C1 segment of cervical spinal cord (tissue), 14 donors: ENCODE data around the gene PRR12.
"Not testable (repeated sequence)": the region's sequence is repeated elsewhere in the genome, so short reads cannot be mapped to it uniquely, and the experiment has no call there.

Experiments used
- DNase-seq, 14 donors: peaks; one replicate each; lab custom pipeline; 2025; lab: John Stamatoyannopoulos, UW

The PRR12 gene

DNA sequence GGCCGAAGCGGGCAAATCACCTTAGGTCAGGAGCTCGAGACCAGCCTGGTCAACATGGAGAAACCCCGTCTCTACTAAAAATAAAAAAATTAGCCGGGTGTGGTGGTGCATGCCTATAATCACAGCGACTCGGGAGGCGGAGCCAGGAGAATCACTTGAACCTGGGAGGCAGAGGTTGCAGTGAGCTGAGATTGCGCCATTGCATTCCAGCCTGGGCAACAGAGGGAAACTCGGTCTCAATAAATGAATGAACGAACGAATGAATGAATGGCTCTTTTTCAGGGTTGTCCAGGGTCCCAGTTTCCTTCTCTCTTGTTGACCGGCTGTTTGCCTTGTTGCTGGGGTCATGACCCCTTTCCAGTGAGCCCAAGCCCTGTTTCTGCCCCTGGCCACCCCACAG, 26.9 kb downstream of the PRR12 start:
- not testable (repeated sequence) for DNase-seq

DNA sequence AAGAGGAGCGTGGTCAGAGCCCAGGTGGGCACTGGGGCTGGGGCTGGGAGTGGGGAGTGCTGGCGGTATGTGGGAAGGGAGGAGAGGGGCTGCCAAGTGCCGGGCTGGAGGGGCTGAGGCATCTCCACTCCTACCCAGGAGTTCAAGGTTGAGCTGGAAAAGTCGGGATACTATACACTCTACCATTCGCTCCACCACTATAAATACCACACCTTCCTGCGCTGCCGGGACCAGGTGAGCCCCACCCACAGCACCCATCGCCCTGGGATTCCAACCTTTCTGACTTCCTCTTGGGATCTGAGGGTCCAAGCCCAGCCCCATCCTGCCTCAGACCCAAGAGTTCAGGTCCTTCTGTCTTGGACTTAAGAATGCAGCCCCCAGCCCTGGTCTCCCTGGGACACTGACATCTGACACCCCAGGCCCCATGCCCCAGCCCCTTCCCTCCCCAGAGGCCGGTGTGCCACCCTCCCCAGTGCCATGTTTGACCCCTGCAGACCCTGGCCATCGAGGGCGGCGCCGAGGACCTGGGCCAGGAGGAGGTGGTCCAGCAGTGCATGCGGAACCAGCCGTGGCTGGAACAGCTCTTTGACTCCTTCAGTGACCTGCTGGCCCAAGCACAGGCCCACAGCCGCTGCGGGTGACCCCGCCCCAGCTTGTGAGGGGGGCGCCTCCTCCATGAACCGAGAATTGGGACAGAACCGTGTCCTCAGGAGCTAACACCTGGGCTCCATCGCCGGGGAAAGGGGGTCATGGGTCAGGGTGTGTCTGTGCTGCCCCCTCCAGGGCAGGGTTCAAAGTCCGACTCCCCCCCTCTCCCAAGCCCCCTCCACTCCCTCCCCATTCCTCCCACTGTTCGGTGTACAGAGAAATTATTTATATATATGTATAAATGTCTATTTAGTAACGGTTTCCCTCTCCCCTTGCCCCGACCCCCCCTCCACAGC, 34.3 kb downstream of the PRR12 start:
- DNase-seq, result no peak

DNA sequence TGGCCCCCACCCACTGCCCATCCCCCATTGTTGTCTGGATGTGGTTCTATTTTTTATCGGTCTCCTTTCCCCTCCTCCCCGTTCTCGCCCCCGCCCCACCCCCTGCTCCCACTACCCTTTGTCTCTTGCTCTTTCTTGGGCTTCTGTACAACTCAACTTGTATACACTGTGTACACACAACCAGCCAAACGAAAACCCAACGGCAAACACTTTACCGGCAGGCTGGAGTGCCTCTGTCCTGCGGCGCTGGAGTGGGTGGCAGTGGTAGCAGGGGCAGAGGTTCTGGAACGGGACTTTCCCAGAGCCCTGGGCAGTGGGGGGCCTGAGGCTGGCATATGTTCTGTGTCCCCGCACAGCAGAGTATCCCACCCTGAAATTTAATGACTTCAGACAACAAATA, 35.2 kb downstream of the PRR12 start:
- no peak for DNase-seq

DNA sequence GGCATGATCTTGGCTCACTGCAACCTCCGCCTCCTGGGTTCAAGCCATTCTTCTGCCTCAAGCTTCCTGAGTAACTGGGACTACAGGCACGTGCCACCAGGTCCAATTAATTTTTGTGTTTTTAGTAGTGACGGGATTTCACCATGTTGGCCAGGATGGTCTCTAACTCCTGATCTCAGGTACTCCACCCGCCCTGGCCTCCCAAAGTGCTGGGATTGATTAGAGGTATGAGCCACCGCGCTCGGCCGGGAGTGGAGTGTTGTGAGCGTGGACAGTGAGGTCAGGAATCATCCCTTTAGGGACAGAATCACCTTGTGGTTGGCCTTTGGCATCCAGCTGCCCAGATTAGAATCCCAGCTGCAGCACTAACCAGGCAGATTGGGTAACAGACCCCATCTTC, 38.7 kb downstream of the PRR12 start:
- no peak for DNase-seq

DNA sequence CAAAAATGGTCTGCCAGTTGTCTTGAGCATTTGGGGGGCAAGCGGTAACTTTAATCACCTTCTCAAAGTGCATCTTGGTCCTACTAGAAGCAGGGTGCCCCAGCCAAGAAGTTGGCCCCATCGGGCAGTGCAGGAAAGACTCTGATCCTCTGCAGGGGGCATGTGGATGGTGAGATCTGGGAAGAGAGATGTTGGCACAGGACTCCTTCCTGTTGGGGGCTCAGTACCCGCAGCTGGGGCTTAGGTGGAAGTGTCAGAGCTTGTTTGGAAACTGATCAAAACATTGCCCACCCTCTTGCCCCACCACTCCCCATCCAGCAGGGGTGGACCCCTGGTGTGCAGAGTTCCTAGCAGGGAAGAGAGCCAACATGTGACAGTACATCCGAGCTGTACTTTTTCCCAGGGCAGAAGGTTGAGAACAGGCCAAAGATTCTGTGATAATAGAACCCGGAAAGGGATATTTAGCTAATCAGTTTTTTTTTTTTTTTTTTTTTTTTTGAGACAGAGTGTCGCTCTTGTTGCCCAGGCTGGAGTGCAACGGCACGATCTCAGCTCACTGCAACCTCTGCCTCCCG, 40.1 kb downstream of the PRR12 start:
- peak in 1 of 14 donors; percentile 45 for DNase-seq

DNA sequence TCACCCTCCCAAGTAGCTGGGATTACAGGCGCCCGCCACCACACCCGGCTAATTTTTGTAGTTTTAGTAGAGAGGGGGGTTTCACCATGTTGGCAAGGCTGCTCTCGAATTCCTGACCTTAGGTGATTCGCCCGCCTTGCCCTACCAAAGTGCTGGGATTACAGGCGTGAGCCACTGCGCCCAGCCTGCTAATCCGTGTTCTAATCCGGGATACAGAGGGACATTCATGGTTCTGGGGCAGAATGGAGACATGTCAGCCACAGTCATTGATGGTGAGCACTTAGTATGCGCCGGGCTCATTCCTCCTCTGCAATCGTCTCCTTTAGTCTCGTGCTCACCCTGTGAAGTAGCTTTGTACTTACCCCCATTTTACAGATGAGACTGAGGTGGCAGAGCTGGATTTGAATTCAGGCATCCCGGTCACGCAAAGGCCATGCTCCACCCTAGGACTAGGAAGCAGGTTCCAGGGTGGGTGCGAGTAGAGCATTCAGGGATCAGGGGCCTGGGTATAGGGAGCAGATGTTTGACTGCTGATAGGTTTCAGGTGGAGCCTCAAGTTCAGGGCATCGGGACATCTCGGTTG, 40.7 kb downstream of the PRR12 start:
- no peak for DNase-seq

DNA sequence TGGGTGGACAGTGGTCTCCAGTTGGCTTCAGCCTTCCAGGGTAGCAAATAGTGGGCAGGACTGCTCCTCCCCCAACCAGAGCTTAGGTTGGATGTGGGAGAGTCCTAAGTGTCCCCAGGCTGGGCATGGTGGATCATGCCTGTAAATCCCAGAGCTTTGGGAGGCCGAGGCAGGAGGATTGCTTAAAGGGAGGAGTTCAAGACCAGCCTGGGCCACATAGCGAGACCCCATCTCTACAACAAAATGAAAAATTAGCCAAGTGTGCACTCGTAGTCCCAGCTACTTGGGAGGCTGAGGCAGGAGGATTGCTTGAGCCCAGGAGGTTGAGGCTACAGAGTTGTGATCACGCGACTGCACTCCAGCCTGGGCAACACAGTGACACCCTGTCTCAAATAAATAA, 41.6 kb downstream of the PRR12 start:
- no peak for DNase-seq

DNA sequence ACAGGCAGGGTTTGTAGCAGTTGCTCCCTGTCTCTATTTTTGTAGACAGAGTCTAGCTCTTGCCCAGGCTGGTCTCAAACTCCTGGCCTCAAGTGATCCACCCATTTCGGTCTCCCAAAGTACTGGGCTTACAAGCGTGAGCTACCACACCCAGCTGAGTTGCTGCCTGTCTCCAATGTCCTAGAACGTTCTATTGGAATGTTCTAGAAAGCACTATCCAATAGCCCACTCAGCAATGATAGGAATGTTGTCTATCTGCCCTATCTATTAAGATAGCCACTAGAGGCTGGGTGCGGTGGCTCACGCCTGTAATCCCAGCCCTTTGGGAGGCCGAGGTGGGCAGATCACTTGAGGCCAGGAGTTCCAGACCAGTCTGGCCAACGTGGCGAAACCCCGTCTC, 42.3 kb downstream of the PRR12 start:
- DNase-seq, result not testable (repeated sequence)

DNA sequence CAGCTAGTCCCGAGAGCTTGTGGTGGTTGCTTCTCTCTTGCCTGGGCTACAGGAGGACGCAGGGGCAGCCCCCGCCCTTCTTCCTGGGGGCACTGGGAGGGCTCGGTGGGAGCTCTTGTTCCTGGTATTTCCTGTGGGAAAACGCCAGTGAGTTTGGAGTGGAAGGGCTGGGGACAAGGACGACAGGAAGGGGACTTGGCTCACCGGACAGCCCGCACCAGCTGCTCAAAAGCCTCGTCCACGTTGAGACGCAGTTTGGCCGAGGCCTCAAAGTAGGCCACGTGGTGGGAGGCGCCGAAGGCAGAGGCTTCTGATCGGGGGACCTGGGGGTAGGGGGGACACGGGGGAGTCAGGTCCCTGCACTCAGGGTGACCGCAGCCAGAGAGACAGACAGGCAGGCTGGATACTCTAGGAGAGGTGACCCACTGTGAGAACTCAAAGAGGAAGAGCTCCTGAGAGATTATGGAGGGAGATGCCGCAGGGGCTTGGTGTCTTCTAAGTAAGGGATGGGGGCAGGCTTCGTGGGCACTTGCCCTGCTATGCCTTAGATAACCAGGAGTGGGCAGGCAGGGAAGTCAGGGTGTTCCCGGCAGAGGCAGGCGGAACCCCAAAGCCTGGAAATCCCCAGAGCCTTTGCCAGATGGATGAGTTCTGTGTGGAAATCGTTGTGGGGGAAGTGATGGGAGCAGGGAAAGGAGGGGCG, 44.7 kb downstream of the PRR12 start:
- no peak for DNase-seq

DNA sequence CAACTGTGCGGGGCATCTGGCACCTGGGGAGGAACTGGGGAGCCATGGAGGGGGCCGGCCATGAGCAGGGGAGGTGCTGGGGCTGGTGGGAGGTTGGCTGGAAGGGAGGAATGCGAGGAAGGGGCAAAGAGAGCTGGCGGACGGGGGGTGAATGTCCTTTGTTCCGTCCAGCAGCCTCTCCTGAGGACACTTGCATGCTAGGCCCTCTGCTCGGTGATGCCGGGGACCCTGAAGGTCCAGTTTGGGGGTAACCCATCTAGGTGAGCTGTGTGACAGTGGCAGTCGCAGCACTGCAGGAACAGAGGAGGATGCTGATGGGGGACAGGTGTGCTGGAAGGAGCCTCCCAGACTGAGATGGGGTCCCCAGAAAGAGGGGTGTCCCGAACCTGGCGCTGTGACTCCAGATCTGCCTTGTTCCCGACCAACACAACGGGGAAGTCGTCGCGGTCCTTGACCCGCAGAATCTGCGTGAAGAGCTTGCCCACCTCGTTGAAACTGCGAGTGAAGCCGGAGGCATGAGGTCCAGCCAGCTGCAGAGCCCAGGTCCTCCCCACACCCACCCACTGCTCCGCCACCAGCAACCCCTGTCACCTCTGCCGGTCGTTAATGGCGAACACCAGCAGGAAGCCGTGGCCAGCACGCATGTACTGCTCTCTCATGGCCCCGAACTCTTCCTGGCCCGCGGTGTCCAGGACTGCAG, 45.4 kb downstream of the PRR12 start:
- no peak for DNase-seq

DNA sequence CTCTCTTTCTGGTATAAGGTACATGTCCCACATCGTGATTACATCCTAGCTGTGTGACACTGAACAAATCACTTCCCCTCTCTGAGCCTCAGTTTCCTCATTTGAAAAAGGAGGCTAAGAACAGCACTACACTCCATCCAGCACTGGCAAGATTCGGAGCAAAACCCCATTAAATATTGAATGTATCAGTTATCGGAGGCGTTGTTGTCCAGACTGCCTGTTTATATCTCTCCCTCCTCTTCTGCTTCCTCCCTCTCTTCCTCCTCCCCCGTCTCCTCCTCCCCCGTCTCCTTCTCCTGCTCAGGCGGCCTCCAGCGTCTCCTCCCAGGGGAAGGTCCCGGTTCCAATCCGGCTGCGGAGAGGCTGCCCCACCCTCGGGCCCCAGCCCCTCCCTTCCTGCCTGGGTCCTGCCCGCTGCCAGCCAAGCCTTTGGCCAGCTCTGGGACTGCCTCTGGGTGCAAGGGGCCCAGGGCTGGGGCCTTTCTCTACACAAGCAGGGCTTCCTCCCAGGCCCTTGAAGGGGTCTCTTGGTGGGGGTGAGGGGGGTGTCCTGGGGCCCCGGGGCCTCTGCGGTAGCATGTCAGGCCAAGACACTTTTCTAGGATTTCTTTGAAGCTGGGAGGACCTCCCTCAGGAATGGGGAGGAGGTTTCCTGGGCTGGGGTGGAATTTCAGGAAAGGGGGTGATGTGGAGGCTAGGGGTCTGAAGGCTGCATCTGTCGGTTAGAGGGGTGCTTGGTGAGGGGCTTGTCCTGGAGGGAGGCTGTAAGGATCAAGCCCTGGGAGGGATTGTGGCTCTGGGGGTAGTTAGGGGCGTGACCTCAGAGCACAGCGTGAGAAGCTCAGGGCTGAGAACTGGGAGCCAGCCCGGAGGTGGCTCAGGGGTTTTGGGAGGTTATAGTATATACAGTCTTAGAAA, 47.1 kb downstream of the PRR12 start:
- peak in 4 of 14 donors; percentile 6 to 17 (median 14) for DNase-seq

DNA sequence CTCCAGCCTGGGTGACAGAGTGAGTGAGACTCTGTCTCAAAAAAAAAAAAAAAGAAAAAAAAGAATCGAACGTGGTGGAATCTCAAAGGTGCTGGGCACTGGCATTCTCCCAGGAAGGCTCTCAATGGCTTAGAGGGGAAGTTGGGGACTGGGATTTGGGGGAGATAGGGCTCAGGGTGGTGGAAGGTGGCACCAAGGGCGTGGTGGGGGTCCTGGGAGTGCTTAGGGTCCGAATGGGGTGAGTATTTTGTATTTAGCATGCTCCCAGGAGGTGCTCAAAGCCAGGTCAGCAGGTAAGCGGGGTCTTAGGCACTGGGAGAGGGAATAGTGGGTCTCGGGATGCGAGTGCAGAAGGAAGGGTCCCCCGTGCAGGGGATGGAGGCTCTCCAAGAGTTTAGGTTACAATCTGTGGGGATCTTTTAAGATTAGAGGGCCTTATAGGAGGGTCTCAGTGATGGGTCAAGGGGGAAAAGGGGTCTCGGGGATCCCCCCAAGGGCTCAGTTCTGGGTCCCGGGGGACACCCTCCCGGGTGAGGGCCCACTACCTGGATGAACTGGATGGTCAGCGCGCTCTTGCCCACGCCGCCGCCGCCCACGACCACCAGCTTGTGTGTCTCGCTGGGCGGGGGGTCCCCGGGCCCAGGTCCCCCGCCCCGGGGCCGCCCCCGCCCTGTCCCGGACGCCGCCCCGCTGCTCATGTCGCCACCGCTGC, 48.6 kb downstream of the PRR12 start:
- no peak for DNase-seq

DNA sequence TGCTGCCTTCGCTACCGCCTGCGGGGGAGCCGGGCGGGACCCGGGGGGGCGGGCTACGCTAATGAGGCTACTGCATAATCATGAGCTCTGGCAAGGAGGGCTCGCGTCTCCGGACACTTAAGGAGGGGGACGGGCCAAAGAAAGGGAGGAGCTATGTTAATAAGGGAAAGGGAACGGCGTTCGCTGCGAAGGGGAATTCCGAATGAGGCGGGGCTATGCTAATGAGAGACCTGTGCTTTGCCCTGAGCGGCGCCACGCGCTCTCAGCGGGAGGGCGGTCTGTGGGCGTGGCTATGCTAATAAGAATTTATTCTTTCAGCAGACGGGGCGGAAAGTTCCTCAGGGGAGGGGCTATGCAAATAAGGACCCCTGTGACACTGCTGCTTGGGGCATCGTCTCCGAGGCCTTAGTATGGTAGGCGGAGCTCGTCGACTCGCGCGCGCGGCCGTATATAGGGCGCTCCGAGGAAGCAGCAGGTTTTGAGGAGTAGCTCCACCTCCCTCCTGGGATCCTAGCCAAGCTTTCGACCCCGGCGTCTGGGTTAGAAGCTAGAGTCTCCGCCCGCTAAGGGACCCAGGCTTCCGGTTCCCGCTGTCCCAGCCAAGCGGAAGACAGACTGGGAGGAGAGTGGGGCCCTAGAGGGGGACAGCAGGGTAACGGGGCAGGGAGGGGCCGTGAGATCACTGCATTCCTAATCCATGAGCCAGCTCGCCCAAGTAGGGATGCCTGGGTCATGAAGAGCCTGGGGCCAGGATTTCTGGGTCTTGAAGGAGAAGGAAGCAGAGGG, 49.3 kb downstream of the PRR12 start, which contains the start of gene RRAS:
Gene RRAS (minus strand): TSS at position 31 of the 786 bp plus-strand sequence. CDS start 45 bp downstream, outside the sequence.
- DNase-seq, result peak; percentile 72 to 99 (median 96)

DNA sequence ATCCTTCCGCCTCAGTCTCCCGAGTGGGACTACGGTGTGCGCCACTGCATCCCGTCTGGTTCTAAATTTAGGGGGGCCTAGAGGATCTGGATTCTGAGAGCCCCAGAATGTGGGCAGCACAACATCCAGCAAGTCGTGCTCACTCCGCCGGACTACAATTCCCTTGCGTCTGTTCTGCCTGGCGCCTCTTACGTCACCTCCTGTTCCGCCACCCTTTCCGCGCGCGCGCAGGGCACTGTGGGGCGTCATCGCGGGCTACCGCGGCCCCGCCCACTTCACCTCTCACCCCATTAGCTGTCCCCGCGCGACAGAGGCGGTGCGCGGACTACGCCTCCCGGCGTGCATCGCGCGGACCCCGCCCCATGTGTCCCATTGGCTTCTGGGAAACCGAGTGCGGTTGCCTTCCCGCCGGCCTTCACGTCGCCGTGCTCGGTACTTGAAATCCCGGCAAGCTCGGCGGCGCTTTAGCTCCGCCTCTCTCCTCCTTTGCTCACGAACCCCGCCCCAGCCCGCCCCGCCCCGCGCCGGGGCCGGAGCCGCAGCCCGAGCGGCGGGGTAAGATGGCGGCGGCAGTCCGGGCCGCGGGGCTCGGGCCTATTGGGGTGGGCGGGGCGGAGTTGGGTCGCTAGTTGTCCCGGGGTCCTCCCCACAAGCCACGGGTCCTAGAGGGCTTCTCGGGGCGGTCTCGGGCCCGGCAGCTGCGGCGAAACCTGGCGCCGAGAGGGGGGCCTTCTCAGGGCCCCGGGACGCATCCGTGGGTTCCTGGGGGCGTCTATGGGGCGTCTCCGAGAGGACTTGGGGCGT, 50.9 kb downstream of the PRR12 start, which contains the start of gene SCAF1:
Gene SCAF1 (plus strand): TSS at position 522 of the 804 bp plus-strand sequence. CDS start 2,818 bp downstream, outside the sequence.
- peak; percentile 98 to 100 (median 99) for DNase-seq

DNA sequence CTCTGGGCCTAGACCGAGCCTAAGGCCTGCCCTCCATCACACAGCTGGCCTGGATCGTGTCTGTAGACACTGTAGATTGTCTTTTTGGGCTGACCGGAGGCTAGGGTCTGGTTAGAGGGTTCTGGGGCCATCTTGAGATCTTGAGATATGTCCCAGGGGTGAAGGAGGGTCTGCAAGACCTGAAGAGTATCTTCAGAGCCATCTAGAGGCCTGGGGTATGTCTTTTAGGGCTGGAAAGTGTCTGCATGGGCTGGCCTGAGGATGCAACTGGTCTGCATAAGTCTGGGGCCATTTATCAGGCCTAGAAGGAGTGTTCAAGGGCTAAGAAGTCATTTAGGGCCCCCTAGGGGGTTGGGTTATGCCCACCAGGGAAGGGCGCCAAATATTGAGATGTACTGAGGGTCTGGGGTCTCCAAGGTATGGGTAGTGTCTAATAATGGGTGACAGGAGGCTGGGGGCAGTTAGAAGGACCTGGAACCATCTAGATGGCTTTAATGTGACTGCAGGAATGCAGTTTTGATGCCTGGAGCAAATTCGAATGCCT, 51.6 kb downstream of the PRR12 start:
- DNase-seq, result peak in 1 of 14 donors; percentile 26

DNA sequence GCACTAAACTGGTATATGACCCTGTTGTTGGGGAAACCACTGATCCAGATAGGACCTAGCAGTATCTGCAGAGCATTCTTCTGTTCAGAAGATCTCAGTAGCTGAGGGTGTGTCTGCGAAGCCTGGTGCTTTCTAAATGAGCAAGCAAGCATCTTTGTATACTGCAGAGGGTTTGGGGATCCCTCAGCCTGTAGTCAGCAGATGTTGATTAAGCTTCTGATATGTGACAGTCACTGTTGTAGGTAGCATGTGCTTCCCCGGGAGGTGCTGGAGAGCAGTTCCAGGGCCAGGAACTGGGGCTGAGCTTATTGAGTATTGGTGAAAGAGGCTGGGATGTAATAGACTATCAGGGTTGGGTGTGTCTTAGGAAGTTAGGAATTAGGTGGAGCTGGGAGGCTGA, 52.5 kb downstream of the PRR12 start:
- DNase-seq, result no peak

DNA sequence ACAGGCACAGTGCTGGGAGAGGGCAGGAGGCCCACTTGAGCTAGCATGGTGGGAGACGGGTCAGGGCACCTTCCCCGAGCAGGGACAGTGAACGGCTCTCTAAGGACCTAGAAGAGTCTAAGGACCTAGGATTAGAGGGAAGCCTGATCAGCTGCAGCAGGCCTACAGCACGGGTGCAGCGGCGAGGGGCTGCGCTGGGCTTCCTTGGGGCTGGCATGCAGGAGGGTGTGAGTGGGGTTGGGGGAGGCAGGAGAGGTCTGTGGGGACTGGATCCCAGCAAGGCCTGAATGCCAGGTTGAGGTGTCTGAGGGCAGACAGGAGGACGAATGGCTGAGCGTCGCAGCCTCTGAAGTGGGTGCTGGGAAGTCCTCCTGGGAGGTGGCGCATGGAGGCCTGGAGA, 54.6 kb downstream of the PRR12 start:
- DNase-seq, result no peak
